GM21528 (cell line): ENCODE measurements around the gene CRIM1.

Source experiments
- ATAC-seq: cut with Tn5 transposase; IDR thresholded peaks from one replicate; pipeline ENCODE4 v1.9.1; 2021; ENCODE audit warnings: mild to moderate bottlenecking, moderate library complexity; ENCODE audit not compliant: unreplicated experiment, low FRiP score

CRIM1 gene

DNA sequence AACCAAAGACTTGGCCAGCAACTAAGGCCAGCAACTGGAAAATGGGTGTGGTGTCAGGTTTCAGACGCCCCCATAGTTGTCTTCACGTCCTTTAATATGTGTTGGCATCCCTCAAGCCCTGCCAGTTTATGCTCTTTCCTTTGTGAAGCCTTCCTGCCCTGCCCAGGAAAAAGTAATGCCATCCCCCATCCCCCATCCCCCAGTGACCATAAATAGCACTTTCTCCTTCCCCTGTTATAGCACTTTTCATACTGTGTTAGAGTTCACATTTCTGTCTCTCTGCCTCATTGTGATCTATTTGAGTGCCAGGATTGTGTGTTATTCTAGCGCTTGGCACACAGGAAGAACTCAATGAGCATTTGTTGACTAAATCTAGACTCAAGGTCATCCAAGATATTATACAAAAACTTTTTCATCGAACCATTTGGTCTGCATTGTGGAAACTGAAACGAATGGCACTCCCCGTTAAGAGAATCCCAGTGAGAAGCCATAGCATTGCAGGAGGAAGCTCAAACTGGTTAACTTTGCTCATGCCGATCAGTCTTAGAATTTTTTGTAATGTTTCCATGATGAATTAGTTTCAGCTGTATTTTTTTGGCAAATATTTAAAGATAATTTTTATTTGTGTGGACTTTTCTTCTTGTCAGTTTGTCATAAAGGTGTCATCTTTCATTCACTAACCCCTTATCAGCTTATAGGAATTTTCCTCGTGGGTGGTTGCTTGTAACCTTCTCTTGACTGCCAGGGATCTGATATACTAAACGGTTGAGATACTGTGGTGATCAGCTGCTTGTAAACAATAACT is 15.7 kb downstream of the CRIM1 start:
- no peak for ATAC-seq

DNA sequence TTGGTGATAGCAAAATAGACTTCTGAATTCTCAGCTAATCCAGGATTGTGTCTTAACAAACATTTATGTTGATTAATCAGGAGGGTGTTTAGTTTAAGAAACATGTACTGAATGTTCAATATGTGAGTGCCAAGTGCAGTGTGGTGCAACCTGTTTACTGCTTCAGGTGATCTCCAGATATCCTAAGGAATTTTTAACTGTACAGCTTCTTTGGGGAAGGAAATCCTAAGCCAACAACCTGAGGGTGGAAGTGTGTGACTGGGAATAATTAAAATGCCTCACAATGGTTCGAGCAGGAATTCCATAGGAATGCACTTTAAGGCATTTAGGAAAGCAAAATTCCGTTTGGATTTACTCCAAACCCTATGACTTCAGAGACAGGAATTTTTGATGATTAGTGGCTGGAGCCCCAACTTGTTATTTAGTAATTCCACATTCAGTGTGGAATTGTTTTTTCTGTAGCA is 16.4 kb downstream of the CRIM1 start:
- ATAC-seq: no peak

DNA sequence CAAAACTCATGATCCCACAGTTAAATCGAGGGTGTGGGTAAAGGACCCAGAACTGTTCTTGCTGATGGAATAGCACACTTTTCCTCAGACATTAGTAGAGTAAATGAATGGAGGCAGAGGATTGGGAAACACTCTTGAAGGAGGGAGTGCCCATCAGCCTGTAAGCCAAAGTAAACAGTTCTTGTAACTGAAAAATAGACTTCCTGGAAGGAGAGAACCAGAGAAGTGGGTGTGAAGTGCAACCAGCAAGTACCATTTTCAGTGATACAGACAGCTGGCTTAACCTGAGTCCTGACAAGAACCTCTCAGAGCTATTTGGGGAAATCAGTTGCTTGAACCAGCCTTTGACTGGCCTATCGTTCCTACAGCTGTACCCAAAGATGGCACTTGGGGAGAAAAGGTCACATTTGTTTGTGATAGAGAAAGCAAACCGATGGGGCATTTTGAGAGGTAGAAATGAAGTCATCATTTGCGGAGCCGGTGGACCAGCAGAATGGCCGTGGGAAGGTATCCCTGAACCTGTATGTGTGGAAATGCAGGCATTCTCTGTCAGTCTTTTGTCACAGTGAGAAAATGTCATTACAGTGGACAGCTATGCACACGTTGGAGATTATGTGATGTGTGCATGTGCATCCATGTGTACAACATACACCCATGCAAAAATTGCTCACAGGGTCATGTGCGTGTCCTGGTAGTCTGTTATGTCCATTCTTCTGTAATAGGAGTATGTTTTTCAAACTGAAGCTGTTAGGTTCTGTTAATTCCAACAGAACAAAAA is 17.8 kb downstream of the CRIM1 start:
- ATAC-seq: no peak

DNA sequence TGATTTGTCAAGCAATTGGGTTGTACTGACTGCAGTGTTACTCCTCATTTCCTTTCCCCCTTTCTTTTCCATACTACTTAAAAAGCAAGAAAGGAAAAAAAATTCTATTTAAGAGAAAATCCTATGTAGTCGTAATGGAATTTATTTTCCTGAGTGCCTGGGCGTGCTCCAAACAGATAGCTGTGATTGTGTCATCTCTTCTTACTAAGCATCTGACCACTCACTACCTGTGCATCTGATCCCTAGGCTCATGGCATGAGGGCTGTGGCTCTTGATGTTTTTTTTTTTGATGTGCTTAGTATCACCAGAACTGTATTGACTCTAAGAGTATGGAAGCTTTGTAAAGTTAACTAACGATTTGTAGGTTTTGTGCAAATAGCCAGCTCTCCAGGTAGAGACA is 19.0 kb downstream of the CRIM1 start:
- no peak for ATAC-seq

GRCh38 chr2:36376319-36376765 is 20.8 kb downstream of the CRIM1 start:
- ATAC-seq: no peak

- ATAC-seq: no peak
Measured at GRCh38 chr2:36376992-36377738, 21.6 kb downstream of the CRIM1 start.

GRCh38 chr2:36379710-36380448 is 24.3 kb downstream of the CRIM1 start:
- ATAC-seq: no peak

DNA sequence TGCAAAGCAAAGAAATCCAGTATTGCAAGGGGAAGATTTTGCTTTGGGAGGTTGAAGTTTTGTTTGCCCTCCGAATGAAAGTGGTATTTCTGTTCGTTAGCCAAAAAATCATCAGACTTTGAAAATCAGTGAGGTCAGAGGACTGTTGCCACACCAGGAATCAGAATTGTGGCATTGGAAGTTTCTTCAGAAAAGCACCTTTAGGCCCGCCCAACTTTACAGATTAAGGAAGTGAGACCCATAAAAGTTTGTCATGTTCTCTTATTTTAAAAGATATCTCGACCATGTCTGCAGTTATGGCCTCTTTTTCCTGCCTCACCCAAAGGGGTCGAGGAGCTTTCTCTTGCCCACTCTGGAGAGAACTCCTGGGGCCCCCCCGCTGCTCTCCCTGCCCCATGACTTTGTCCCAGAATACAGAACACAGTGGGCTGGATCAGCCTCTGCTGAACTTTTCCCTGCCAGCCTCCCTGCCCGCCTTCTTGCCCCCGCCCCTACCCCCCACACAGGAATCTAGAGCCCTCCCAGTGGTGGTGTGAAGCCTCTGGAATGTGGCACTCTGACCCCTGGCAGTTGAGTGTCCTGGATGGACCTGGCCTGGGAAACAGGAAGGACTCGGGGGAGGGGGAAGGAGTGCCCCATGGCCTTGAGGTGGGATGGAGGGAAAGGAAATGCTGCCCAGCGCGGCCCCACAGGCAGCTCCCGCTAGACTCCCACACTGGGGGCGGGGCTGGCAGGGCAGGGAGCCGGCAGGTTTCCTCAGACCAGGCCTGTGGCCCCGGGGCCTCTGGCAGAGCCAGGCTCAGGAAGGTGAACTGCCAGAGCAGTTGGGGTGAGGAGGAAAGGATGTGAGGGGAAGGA is 25.3 kb downstream of the CRIM1 start:
- ATAC-seq: no peak

DNA sequence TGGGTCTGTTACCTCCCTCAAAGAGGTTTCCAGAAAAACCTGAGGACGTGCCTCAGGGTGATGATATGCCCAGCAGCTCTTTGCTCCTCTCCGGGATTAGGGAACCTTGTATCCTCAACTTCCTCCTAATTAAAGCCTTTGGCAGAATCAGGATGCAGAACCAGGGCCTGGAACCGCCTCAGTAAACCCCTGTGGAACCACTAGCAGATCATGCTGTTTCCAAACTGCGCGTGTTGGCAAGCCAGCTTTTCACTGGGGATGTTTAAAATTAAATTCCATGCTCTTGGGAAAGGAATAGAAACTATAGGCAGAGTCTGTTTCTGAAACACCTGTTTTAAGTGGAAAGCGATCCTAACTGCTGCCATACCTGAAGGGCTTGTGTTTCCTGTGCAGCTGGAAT is 26.4 kb downstream of the CRIM1 start:
- no peak for ATAC-seq

DNA sequence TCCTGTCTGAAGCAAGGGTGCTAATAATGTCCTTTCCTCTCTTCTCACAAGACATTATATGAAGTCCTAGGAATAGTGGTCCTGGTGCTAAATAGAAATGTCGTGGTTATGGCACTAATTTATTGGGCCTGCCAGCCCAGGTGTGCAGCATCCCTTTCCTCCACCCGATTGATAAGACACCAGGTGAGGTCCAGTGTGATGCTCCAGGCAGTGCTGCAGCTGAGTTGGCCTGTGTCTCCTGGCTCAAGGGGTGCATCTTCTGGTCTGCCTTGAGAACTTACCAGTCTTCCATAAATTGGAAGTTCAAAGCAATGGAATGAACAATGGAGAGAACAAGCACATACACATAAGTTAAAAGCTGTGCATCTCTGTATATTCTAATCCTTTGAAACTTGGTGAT is 26.9 kb downstream of the CRIM1 start:
- no peak for ATAC-seq

DNA sequence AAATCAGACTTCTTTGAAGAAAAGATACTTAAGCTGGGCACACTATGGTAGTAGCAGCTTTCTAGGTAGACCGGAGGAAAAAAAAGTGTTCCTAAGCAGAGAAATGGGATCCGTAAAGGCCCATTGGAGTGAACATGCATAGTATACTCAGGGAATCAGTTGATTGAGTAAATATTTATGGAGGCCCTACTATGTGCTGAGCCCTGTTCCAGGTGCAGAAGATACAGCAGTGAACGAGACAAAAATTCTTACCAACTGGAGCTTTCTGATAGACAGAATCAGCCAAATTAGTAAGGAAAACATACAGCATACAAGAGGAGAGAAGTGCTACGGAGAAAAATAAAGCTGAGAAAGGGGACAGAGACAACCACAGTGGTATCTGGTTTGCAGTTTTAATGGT is 28.1 kb downstream of the CRIM1 start:
- ATAC-seq: no peak

- ATAC-seq: no peak
Measured at GRCh38 chr2:36384454-36384853, 28.9 kb downstream of the CRIM1 start.

- ATAC-seq: no peak
Measured at GRCh38 chr2:36385603-36386002, 30.0 kb downstream of the CRIM1 start.

DNA sequence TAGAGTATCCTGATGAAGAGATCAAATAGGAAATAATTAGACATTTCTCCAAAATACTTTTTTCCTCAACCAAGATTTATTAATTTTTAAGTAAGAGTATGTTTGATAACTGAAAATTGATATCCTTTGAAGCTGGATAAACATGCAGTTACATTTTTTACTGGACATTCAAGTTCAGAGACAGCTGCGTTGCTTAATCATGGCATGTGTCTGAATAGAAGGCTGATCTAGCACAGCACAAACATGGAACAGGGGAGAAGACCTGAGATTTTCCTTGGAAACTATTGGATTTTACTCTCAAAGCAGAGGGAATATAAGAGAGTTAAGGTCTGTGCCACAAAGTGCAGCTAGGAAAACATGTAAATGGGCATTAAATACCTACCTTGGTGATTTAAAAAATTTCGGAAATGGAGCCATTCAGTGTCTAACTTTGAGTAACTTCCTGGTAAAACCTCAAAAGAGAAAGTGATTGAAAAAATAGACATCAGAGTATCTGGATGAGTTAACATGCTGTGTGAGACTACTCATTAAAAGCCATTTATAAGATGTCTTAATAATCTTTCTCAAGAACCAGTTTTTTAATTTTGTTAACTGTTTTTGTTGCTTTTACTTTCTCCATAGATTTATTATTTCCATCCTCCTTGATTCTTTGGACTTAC is 31.8 kb downstream of the CRIM1 start:
- no peak for ATAC-seq

DNA sequence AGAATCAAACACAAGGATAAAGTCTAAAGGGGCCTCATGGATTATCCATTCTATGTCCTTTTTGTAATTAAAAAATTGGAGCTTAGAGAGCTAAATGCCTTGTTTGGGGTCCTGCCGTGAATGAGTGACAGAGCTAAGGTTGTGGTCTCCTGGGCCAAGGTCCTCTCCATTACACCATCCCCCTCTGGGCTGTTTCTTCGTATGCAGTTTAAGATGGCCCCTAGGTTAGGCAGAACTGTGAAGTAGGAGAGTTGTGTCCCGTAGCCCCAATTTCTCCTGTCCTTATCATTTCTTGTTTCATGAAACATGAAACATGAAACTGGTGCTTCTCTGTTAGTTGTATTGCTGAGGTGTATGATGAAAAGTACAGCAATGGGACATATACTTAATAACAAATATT is 32.9 kb downstream of the CRIM1 start:
- ATAC-seq: no peak

GRCh38 chr2:36389091-36389564 is 33.5 kb downstream of the CRIM1 start:
- no peak for ATAC-seq

DNA sequence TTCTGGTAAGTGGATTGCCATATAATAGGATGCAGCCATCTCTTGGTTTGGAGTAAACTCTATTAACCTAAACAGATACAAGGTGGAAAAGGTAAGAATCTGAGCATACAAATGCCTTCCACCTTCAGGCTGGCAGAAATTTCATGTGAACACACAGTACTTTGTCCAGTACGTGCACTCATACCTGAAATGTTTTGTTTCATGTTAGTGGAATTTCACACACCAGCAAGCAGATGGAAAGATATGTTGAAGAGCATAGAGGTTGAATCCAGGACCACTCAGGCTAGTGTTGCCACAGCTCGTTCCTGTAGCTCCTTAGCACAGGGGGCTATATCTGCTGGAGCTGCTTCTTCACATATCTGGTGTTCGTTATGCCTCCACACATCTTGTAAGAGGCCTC is 34.0 kb downstream of the CRIM1 start:
- ATAC-seq: no peak

- no peak for ATAC-seq
Measured at GRCh38 chr2:36392571-36393255, 37.1 kb downstream of the CRIM1 start.
